Measurements from ENCODE around the gene LDB3.

Gene LDB3

DNA sequence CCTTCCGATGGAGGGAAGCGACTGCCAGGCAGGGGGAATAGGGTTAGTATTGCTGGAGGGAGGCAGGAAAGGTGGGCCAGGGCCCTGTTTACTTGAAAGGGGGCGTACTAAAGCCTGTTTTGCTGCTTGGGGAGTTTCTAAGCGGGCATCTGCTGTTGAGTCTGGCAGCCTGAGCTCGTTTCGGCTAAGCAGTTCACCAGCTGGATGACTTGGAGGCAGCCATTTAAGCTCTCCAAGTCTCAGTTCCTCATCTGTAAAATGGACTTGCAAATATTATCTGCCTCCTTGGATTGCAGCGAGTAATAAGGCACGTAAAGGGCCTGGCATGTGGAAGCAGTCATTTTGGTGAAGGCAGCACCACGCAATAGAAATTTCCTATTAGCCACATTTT, 44.0 kb downstream of the LDB3 start:
- TF ChIP-seq, protein P1, sequence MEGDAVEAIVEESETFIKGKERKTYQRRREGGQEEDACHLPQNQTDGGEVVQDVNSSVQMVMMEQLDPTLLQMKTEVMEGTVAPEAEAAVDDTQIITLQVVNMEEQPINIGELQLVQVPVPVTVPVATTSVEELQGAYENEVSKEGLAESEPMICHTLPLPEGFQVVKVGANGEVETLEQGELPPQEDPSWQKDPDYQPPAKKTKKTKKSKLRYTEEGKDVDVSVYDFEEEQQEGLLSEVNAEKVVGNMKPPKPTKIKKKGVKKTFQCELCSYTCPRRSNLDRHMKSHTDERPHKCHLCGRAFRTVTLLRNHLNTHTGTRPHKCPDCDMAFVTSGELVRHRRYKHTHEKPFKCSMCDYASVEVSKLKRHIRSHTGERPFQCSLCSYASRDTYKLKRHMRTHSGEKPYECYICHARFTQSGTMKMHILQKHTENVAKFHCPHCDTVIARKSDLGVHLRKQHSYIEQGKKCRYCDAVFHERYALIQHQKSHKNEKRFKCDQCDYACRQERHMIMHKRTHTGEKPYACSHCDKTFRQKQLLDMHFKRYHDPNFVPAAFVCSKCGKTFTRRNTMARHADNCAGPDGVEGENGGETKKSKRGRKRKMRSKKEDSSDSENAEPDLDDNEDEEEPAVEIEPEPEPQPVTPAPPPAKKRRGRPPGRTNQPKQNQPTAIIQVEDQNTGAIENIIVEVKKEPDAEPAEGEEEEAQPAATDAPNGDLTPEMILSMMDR (conservative IDR thresholded peaks at IDR 0.05; ENCODE audit: control insufficient read depth, insufficient read depth, low read depth, low read length): no peak
- DNase-seq (ENCODE audit: low read depth): no peak
- peak overlapping the region; percentile 54 for H3K4me3 ChIP-seq (ENCODE audit: control insufficient read depth, low read depth, low read length)

DNA sequence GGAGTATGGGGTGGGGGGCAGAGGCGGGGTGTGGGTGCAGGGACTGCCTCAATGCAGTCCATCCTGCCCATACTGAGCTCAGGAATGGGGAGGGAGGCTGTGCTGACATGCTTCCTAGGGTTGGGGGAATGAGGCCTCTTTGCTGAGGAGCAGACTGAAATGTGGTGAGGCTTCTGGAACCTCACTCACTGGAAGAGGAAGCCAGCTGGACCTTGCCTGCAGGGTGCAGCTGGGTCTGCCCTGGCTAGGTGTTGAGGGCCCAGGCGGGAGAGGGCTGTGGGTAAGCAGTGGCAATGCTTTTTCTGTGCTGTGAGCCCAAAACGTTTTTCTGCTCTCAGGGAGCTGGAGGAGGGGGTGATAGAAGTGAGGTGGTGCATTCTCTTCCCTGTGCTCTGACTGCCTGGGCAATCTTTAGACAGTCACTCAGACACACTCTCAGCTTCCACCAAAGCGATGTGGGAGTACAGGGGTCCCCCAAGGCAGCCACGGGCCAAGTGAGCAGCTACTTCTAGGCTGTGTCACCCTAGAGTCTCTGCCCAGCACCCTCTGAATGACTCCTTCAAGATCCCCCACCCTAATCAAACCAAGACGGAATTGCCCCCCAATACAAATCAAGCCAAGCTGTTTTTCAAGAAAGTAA, 47.0 kb downstream of the LDB3 start:
- no peak for DNase-seq (ENCODE audit: low read depth)

DNA sequence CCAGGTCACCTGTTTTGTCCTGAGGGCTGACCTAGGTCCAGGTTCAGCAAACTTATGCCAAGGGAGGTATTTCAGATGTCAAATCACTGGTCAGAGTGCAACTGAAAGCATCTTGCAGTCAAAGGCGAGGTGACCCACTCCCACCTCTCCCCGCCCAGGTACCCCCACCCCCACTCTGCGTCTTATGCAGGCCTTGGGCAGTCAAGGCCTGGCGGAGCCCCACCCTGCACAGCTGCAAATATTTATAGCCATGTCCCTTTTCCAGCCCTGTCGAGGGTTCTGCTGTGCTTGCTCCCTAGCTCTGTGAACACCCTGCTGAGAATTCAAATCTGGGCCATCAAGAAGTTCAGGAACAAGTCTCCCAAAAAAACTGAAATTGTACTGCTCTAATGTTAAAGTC, 47.5 kb downstream of the LDB3 start:
- no peak for DNase-seq (ENCODE audit: low read depth)
- TF ChIP-seq, protein P1 (conservative IDR thresholded peaks at IDR 0.05; ENCODE audit: control insufficient read depth, insufficient read depth, low read depth, low read length): no peak
- H3K4me3 ChIP-seq (ENCODE audit: control insufficient read depth, low read depth, low read length): no peak overlapping the region

More for the DNA sequence above, 47.0 kb downstream of the LDB3 start:
- H3K4me3 ChIP-seq (ENCODE audit: control insufficient read depth, low read depth, low read length): no peak overlapping the region
- TF ChIP-seq, protein P1 (conservative IDR thresholded peaks at IDR 0.05; ENCODE audit: control insufficient read depth, insufficient read depth, low read depth, low read length): no peak

DNA sequence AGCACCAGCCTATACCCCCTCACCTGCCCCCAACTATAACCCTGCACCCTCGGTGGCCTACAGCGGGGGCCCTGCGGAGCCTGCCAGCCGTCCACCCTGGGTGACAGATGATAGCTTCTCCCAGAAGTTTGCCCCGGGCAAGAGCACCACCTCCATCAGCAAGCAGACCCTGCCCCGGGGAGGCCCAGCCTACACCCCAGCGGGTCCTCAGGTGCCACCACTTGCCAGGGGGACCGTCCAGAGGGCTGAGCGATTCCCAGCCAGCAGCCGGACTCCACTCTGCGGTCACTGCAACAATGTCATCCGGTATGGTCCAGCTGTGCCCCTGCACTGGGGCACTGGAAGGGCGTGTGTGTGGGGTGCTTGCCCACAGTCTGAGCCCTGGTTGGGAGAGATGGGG, 48.2 kb downstream of the LDB3 start:
- no peak overlapping the region for H3K4me3 ChIP-seq (ENCODE audit: control insufficient read depth, low read depth, low read length)
- DNase-seq (ENCODE audit: low read depth): no peak
- TF ChIP-seq, protein P1 (conservative IDR thresholded peaks at IDR 0.05; ENCODE audit: control insufficient read depth, insufficient read depth, low read depth, low read length): no peak

DNA sequence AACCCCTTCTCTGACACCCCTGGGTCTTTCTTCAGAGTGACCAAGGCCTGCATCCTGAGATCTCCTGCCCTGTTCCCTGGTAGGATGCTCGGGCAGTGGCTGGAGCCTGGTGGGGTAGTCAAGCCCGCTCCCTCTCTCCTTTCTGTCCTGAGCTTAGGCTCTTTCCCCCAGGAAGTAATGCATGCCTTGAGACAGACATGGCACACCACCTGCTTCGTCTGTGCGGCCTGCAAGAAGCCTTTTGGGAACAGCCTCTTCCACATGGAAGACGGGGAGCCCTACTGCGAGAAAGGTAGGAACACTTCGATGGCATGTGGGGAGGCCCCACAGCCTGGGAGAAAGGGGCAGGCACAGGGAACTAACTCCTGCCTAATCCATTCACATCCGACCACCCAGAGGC, 50.2 kb downstream of the LDB3 start:
- TF ChIP-seq, protein P1 (conservative IDR thresholded peaks at IDR 0.05; ENCODE audit: control insufficient read depth, insufficient read depth, low read depth, low read length): no peak
- no peak overlapping the region for H3K4me3 ChIP-seq (ENCODE audit: control insufficient read depth, low read depth, low read length)
- no peak for DNase-seq (ENCODE audit: low read depth)

DNA sequence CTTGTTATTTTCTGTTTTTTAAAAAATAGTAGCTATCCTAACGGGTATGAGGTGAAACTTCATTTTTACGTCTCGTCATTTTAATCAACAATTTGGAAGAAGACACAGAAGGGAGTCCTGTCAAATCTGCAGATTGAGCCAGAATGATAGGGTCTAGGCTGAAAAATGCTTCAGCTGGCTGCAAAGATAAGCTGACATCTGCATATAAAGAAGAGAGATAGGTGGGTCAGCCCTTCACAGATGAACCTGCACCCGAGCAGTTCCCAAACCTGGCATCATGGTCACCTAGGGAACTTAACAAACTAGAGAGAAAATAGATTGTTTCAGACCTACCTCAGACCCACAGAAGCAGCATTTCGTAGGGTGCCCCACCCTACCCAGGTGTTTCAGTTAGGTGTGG, 52.9 kb downstream of the LDB3 start:
- TF ChIP-seq, protein P1 (conservative IDR thresholded peaks at IDR 0.05; ENCODE audit: control insufficient read depth, insufficient read depth, low read depth, low read length): no peak
- DNase-seq (ENCODE audit: low read depth): no peak
- no peak overlapping the region for H3K4me3 ChIP-seq (ENCODE audit: control insufficient read depth, low read depth, low read length)

DNA sequence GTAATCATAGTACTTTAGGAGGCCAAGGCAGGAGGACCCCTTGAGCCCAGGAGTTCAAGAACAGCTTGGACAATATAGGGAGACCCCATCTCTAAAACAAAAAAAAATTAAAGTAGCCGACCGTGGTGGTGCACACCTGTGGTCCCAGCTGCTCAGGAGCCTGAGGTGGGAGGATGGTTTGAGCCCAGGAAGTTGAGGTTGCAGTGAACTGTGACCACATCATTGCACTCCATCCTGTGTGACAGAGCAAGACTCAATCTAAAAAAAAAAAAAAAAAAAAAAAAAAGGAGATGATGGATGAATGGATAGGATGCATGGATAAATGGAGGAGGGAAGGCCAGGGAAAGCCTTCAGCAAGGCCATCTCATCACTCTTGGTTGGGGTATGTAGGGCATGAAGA, 54.7 kb downstream of the LDB3 start:
- DNase-seq (ENCODE audit: low read depth): no peak
- TF ChIP-seq, protein P1 (conservative IDR thresholded peaks at IDR 0.05; ENCODE audit: control insufficient read depth, insufficient read depth, low read depth, low read length): no peak
- no peak overlapping the region for H3K4me3 ChIP-seq (ENCODE audit: control insufficient read depth, low read depth, low read length)

Data from fibroblast of mammary gland (primary cell).